Upper lobe of left lung (tissue), 6 donors: ENCODE measurements around the gene YJEFN3. TPM values are rescaled to one million over a fixed set of nuclear protein-coding genes. Genes with fewer than 3 reads are reported as not detected.
A peak's percentile ranks its signal among the peaks of the same experiment; 100 is the strongest.

Source experiments
- ATAC-seq, 2 donors: fragments of 200-7000 bp; cut with Tn5 transposase; one replicate each; pipeline ENCODE4 v1.9.1; 2022; ENCODE audit warnings: mild to moderate bottlenecking in 2 of 2, moderate library complexity in 2 of 2; ENCODE audit not compliant: low FRiP score in 2 of 2
- DNase-seq, 2 donors: peaks; one replicate each; pipeline ENCODE4 v3.0.0-alpha.2; 2019 to 2020
- H3K27ac ChIP-seq, 4 donors: fragments of 200-600 bp; sonication (generic); one replicate each; pipeline ENCODE4 v1.5.1; 2016 to 2019
- H3K27me3 ChIP-seq, 4 donors: fragments of 200-600 bp; sonication (generic); one replicate each; pipeline ENCODE4 v1.5.1; 2017 to 2019
- H3K36me3 ChIP-seq, 4 donors: fragments of 200-600 bp; sonication (generic); one replicate each; pipeline ENCODE4 v1.5.1; 2016 to 2019
- H3K4me1 ChIP-seq, 4 donors: fragments of 200-600 bp; sonication (generic); one replicate each; pipeline ENCODE4 v1.5.1; 2018 to 2019
- H3K4me3 ChIP-seq, 4 donors: fragments of 200-600 bp; sonication (generic); one replicate each; pipeline ENCODE4 v1.5.1; 2017 to 2019; ENCODE audit warnings: mild to moderate bottlenecking in 2 of 4, moderate library complexity in 1 of 4
- H3K9me3 ChIP-seq, 4 donors: fragments of 200-600 bp; sonication (generic); one replicate each; pipeline ENCODE4 v1.5.1; 2018 to 2019
- EP300 ChIP-seq, 4 donors: sonication (generic); formaldehyde crosslinking; IDR thresholded peaks; one replicate each; pipeline ENCODE4 v1.5.1; 2017; ENCODE audit warnings: antibody characterized with exemption in 4 of 4, control low read depth in 2 of 4
- POLR2A ChIP-seq, 4 donors: fragments of 450-650 bp; IDR thresholded peaks; one replicate each; pipeline ENCODE4 v1.5.1; 2016 to 2017; ENCODE audit warnings: antibody characterized with exemption in 4 of 4, mild to moderate bottlenecking in 2 of 4
- POLR2AphosphoS5 ChIP-seq, 2 donors: sonication (generic); formaldehyde crosslinking; IDR thresholded peaks; one replicate each; pipeline ENCODE4 v1.5.1; 2017; ENCODE audit warnings: antibody characterized with exemption in 2 of 2
- WGBS, 2 donors: methylation state at CpG; one replicate each; pipeline ENCODE4 v1.1.5; 2017 to 2018; 5-methylcytosine and 5-hydroxymethylcytosine counted together
- total RNA-seq, 6 donors: library from RNA; depleted of rRNA in 4 of 6; stranded (reverse); fragments of >200 nt in 4 of 6; gene quantifications; one replicate each; pipeline versions ENCODE4 v1.1.0 to v1.2.1, GENCODE V29; 2016 to 2021
- TF ChIP-seq, protein P1 (sequence below), 6 experiments: fragments of 450-650 bp in 4 of 6; fragments of 200-600 bp in 2 of 6; sonication (generic) in 2 of 6; IDR thresholded peaks; one replicate each; pipeline ENCODE4 v1.5.1; 2016 to 2019; ENCODE audit warnings: antibody characterized with exemption in 6 of 6
- donor health status: DM: no; HTN: no; CAD: no; lungs with moderate emphysema.
- donor health status: DM: no; HTN: yes; CAD: no; lungs with severe emphysema.

YJEFN3 gene
- total RNA-seq, 6 donors from 2014 or later, result 0.61 to 7.3 (median 4.8) TPM

DNA sequence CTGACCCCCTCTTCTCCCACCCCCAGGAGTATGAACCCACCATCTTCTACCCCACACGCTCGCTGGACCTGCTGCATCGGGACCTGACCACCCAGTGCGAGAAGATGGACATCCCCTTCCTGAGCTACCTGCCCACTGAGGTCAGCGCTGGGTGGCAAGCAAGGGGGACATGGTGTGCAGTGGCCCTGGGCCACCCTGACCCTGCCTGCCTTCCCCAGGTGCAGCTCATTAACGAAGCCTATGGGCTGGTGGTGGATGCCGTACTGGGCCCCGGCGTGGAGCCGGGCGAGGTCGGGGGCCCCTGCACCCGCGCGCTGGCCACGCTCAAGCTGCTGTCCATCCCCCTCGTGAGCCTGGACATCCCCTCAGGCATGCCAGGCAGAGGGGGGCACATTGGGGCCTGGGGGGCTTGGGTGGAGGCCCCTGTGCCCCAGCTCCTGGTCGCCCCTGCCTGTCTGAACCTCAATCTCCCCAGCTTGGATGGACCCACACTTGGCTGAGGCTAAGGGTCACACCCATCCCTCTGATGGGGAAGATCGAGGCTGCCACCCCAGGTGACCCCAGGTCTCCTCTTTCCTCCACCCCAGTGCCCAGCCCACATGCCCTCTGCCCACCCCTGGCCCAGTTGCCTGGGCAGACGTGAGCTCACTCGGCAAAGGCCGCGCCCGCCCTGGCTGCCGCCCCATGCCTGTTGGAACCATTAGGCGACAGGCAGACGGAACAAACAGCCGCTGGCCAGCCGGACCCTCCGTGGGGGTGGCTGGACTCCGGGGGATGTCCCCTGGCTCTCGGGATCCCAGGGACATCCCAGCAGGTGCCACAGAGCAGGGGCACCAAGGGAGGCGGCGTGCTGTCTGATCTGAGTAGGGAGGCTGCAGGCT lies 6.8 kb downstream of the YJEFN3 start:
- DNase-seq (peak in 1 of 2 donors; percentile 83), ATAC-seq (no peak)
- TF ChIP-seq, protein P1, sequence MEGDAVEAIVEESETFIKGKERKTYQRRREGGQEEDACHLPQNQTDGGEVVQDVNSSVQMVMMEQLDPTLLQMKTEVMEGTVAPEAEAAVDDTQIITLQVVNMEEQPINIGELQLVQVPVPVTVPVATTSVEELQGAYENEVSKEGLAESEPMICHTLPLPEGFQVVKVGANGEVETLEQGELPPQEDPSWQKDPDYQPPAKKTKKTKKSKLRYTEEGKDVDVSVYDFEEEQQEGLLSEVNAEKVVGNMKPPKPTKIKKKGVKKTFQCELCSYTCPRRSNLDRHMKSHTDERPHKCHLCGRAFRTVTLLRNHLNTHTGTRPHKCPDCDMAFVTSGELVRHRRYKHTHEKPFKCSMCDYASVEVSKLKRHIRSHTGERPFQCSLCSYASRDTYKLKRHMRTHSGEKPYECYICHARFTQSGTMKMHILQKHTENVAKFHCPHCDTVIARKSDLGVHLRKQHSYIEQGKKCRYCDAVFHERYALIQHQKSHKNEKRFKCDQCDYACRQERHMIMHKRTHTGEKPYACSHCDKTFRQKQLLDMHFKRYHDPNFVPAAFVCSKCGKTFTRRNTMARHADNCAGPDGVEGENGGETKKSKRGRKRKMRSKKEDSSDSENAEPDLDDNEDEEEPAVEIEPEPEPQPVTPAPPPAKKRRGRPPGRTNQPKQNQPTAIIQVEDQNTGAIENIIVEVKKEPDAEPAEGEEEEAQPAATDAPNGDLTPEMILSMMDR (IDR thresholded peaks at IDR 0.05), result no peak
- no peak for TF ChIP-seq EP300 (IDR thresholded peaks at IDR 0.05)
- no peak for TF ChIP-seq POLR2A (IDR thresholded peaks at IDR 0.05)
- no peak for TF ChIP-seq POLR2AphosphoS5 (IDR thresholded peaks at IDR 0.05)
- Histone ChIP-seq H3K27ac (no peak overlapping the region), H3K27me3 (peaks cover 0 to 29% (median 24%) of the 10 kb centered on the region in 4 donors), H3K36me3 (no peaks in the 10 kb centered on the region), H3K4me1 (peaks cover 11 to 38% (median 27%) of the 10 kb centered on the region in 4 donors), H3K4me3 (no peak overlapping the region), H3K9me3 (no peaks in the 10 kb centered on the region)
- 89 to 93% methylated on average over 13 to 31 of the region's 34 CpGs for WGBS, 2 donors

GRCh38 chr19:19537075-19538048 lies 8.7 kb downstream of the YJEFN3 start:
- H3K27ac ChIP-seq, result no peak overlapping the region
- H3K4me1 ChIP-seq, result peaks cover 19 to 45% (median 32%) of the 10 kb centered on the region in 4 donors
- H3K36me3 ChIP-seq, result no peaks in the 10 kb centered on the region
- WGBS, 2 donors, result 40 to 54% methylated on average over 18 to 48 of the region's 59 CpGs
- ATAC-seq (no peak), DNase-seq (peak in 1 of 2 donors; percentile 82)
- peak overlapping the region in 3 of 4 donors; percentile 21 to 35 (median 34) for H3K4me3 ChIP-seq
- no peaks in the 10 kb centered on the region for H3K9me3 ChIP-seq
- TF ChIP-seq POLR2A (IDR thresholded peaks at IDR 0.05), result no peak
- peaks cover 3 to 44% (median 31%) of the 10 kb centered on the region in 4 donors for H3K27me3 ChIP-seq

DNA sequence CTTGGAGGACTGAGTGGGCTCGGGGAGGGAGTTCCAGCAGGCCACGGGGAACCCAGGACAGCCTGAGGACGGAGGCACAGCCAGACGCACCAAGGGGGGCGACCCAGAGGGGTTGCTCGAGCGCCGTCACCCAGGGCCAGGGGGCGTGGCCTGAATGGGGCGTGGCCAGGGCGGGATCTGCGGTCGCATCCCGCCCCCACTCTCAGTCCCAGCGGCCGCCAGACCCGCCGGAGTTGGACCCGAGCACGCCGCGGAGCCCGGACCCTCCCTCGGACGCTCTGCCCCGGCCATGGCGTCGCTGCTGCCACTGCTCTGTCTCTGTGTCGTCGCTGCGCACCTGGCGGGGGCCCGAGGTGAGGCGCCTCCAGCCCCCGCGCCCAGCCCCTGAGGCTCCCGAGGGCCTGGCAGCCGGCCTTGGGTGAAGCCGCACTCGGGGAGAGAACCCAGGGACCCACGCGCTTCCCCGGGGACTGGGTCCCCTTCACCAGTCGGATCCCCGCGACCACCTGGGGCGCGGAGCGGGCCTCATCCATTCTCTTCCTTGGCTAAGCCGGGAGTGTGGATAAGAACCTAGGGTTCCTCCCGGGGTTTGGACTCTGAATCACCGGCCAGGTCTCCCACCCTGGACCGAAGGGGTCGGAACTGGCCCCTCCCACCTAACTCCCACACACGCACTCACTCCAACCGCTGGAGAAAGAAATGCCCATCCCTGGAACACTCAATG lies 9.5 kb downstream of the YJEFN3 start, which contains the start of gene CILP2:
Gene CILP2 (plus strand): TSS at position 205 of the 724 bp plus-strand sequence. CDS start 85 bp downstream, at position 290.
- no peaks in the 10 kb centered on the region for H3K9me3 ChIP-seq
- 8 to 20% methylated on average over 1 to 19 of the region's 56 CpGs for WGBS, 2 donors
- DNase-seq (peak in 1 of 2 donors; percentile 93), ATAC-seq (peak in 1 of 2 donors; percentile 51)
- H3K36me3 ChIP-seq, result no peaks in the 10 kb centered on the region
- H3K4me3 ChIP-seq, result peak within 1 kb of the TSS in 3 of 4 donors; percentile 21 to 35 (median 34)
- TF ChIP-seq POLR2A (IDR thresholded peaks at IDR 0.05), result no peak
- TF ChIP-seq, protein P1 (IDR thresholded peaks at IDR 0.05), result peak in 2 of 6 experiments; percentile 15 to 16
- no peak within 1 kb of the TSS for H3K27ac ChIP-seq
- H3K4me1 ChIP-seq, result peaks cover 19 to 40% (median 30%) of the 10 kb centered on the region in 4 donors
- peaks cover 3 to 48% (median 31%) of the 10 kb centered on the region in 4 donors for H3K27me3 ChIP-seq

DNA sequence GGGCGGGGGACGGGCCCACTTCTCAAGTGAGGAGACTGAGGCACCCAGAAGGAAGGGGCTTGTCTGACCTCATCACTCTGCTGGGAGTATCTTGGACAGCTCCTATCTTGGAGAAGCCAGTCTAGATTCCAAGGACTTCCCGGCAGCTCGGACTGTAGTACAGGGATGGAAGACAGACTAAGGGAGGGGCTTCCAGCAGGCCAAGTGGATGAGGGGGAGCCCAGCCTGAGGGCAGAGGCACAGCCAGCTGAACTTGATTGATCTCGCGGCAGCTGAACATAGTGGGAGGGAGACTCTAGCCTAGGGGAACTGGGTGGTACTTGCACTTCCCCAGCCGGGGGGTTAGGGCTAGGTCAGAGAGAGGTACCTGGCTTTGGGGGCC lies 10.1 kb downstream of the YJEFN3 start:
- TF ChIP-seq EP300 (IDR thresholded peaks at IDR 0.05) (no peak), POLR2AphosphoS5 (IDR thresholded peaks at IDR 0.05) (no peak), POLR2A (IDR thresholded peaks at IDR 0.05) (no peak)
- TF ChIP-seq, protein P1 (IDR thresholded peaks at IDR 0.05), result no peak
- no peak for DNase-seq
- Histone ChIP-seq H3K4me3 (no peak overlapping the region), H3K27ac (no peak overlapping the region), H3K4me1 (peaks cover 19 to 40% (median 30%) of the 10 kb centered on the region in 4 donors), H3K27me3 (peaks cover 3 to 48% (median 31%) of the 10 kb centered on the region in 4 donors), H3K9me3 (no peaks in the 10 kb centered on the region), H3K36me3 (no peaks in the 10 kb centered on the region)
- peak in 1 of 2 donors; percentile 14 for ATAC-seq
- WGBS, 2 donors, result 29 to 33% methylated on average over 3 to 7 of the region's 7 CpGs
